SIG-M5 (cell line): ENCODE results near the gene REEP6.
"Not testable (repeated sequence)": the region's sequence is repeated elsewhere in the genome, so short reads cannot be mapped to it uniquely, and the experiment has no call there.

Source experiments
- DNase-seq: peaks from one replicate; lab custom pipeline; 2025; lab: John Stamatoyannopoulos, UW

The REEP6 gene

GRCh38 chr19:1490311-1491113 lies 469 bp upstream of the REEP6 start, which contains the start of gene PCSK4:
PCSK4 (minus strand) TSS chr19:1490350; CDS start chr19:1490346, 4 bp downstream.
- peak; percentile 97 for DNase-seq

GRCh38 chr19:1491849-1492170 lies 829 bp downstream of the REEP6 start:
- DNase-seq: no peak

- no peak for DNase-seq
These were observed 1.6 kb downstream of the REEP6 start for GRCh38 chr19:1492474-1493006.

GRCh38 chr19:1494115-1494815 lies 3.3 kb downstream of the REEP6 start:
- no peak for DNase-seq

GRCh38 chr19:1495051-1495798 lies 4.2 kb downstream of the REEP6 start:
- DNase-seq: no peak

GRCh38 chr19:1495799-1496713 lies 5.1 kb downstream of the REEP6 start:
- no peak for DNase-seq

GRCh38 chr19:1496714-1497577 lies 6.0 kb downstream of the REEP6 start:
- DNase-seq: no peak

GRCh38 chr19:1497578-1498235 lies 6.7 kb downstream of the REEP6 start:
- no peak for DNase-seq

- DNase-seq: not testable (repeated sequence)
These were observed 8.2 kb downstream of the REEP6 start for GRCh38 chr19:1499231-1499630.

GRCh38 chr19:1501200-1501595 lies 10.2 kb downstream of the REEP6 start:
- no peak for DNase-seq

- no peak for DNase-seq
These were observed 11.6 kb downstream of the REEP6 start for GRCh38 chr19:1502433-1503088.

- no peak for DNase-seq
These were observed 12.3 kb downstream of the REEP6 start for GRCh38 chr19:1503089-1503924.

GRCh38 chr19:1503925-1504773 lies 13.2 kb downstream of the REEP6 start:
- DNase-seq: no peak

- no peak for DNase-seq
These were observed 14.0 kb downstream of the REEP6 start for GRCh38 chr19:1505012-1505411.

- no peak for DNase-seq
These were observed 15.3 kb downstream of the REEP6 start for GRCh38 chr19:1505991-1506881.

GRCh38 chr19:1507192-1507660 lies 16.2 kb downstream of the REEP6 start:
- no peak for DNase-seq
